ENCODE data around the gene PACS2. TPM values are rescaled to one million over a fixed set of nuclear protein-coding genes. Genes with fewer than 3 reads are reported as not detected.

Gene PACS2
- polyA plus RNA-seq, 2 donors = 17.8 to 39.2 TPM

- no peak overlapping the region for H3K4me3 ChIP-seq (ENCODE audit: low read depth in 1 of 2, low read length in 2 of 2)
- WGBS, 2 donors = 85% methylated on average over 15 of the region's 15 CpGs
- H3K9me3 ChIP-seq (ENCODE audit: control insufficient read depth in 2 of 2, insufficient read depth in 1 of 2, low read depth in 1 of 2, low read length in 1 of 2) = no peaks in the 10 kb centered on the region
- H3K36me3 ChIP-seq (ENCODE audit: control insufficient read depth in 2 of 2, insufficient read depth in 2 of 2, low read length in 1 of 2) = peaks cover 0 to 2% of the 10 kb centered on the region in 2 donors
- H3K4me1 ChIP-seq (ENCODE audit: control insufficient read depth in 2 of 2, insufficient read depth in 2 of 2, low read length in 1 of 2) = peaks cover 7 to 21% of the 10 kb centered on the region in 2 donors
- H3K27ac ChIP-seq (ENCODE audit: low read depth in 2 of 2, low read length in 1 of 2) = no peak overlapping the region
- no peaks in the 10 kb centered on the region for H3K27me3 ChIP-seq (ENCODE audit: control insufficient read depth in 1 of 2, insufficient read depth in 2 of 2, low read length in 2 of 2)
These were observed 14.3 kb downstream of the PACS2 start for GRCh38 chr14:105328678-105329390.

GRCh38 chr14:105329411-105330150 is 15.0 kb downstream of the PACS2 start:
- 90 to 94% methylated on average over 16 to 17 of the region's 17 CpGs for WGBS, 2 donors
- no peak overlapping the region for H3K27ac ChIP-seq (ENCODE audit: low read depth in 2 of 2, low read length in 1 of 2)
- no peak overlapping the region for H3K4me3 ChIP-seq (ENCODE audit: low read depth in 1 of 2, low read length in 2 of 2)
- H3K36me3 ChIP-seq (ENCODE audit: control insufficient read depth in 2 of 2, insufficient read depth in 2 of 2, low read length in 1 of 2) = peaks cover 0 to 2% of the 10 kb centered on the region in 2 donors
- H3K27me3 ChIP-seq (ENCODE audit: control insufficient read depth in 1 of 2, insufficient read depth in 2 of 2, low read length in 2 of 2) = no peaks in the 10 kb centered on the region
- H3K9me3 ChIP-seq (ENCODE audit: control insufficient read depth in 2 of 2, insufficient read depth in 1 of 2, low read depth in 1 of 2, low read length in 1 of 2) = no peaks in the 10 kb centered on the region
- peaks cover 9 to 25% of the 10 kb centered on the region in 2 donors for H3K4me1 ChIP-seq (ENCODE audit: control insufficient read depth in 2 of 2, insufficient read depth in 2 of 2, low read length in 1 of 2)

- H3K4me3 ChIP-seq (ENCODE audit: low read depth in 1 of 2, low read length in 2 of 2) = no peak overlapping the region
- no peaks in the 10 kb centered on the region for H3K27me3 ChIP-seq (ENCODE audit: control insufficient read depth in 1 of 2, insufficient read depth in 2 of 2, low read length in 2 of 2)
- peak overlapping the region in 1 of 2 donors; percentile 17 for H3K27ac ChIP-seq (ENCODE audit: low read depth in 2 of 2, low read length in 1 of 2)
- H3K9me3 ChIP-seq (ENCODE audit: control insufficient read depth in 2 of 2, insufficient read depth in 1 of 2, low read depth in 1 of 2, low read length in 1 of 2) = no peaks in the 10 kb centered on the region
- H3K36me3 ChIP-seq (ENCODE audit: control insufficient read depth in 2 of 2, insufficient read depth in 2 of 2, low read length in 1 of 2) = peaks cover 0 to 2% of the 10 kb centered on the region in 2 donors
- 51 to 58% methylated on average over 13 of the region's 13 CpGs for WGBS, 2 donors
- H3K4me1 ChIP-seq (ENCODE audit: control insufficient read depth in 2 of 2, insufficient read depth in 2 of 2, low read length in 1 of 2) = peaks cover 10 to 26% of the 10 kb centered on the region in 2 donors
These were observed 15.9 kb downstream of the PACS2 start for GRCh38 chr14:105330491-105330895.

GRCh38 chr14:105331575-105332349 is 17.2 kb downstream of the PACS2 start:
- 78 to 80% methylated on average over 8 of the region's 8 CpGs for WGBS, 2 donors

GRCh38 chr14:105332350-105332874 is 17.9 kb downstream of the PACS2 start:
- H3K27me3 ChIP-seq (ENCODE audit: control insufficient read depth in 1 of 2, insufficient read depth in 2 of 2, low read length in 2 of 2) = no peaks in the 10 kb centered on the region
- no peaks in the 10 kb centered on the region for H3K9me3 ChIP-seq (ENCODE audit: control insufficient read depth in 2 of 2, insufficient read depth in 1 of 2, low read depth in 1 of 2, low read length in 1 of 2)
- H3K27ac ChIP-seq (ENCODE audit: low read depth in 2 of 2, low read length in 1 of 2) = no peak overlapping the region
- H3K4me3 ChIP-seq (ENCODE audit: low read depth in 1 of 2, low read length in 2 of 2) = no peak overlapping the region
- peaks cover 10 to 34% of the 10 kb centered on the region in 2 donors for H3K4me1 ChIP-seq (ENCODE audit: control insufficient read depth in 2 of 2, insufficient read depth in 2 of 2, low read length in 1 of 2)
- H3K36me3 ChIP-seq (ENCODE audit: control insufficient read depth in 2 of 2, insufficient read depth in 2 of 2, low read length in 1 of 2) = peaks cover 0 to 12% of the 10 kb centered on the region in 2 donors
- 80 to 85% methylated on average over 11 of the region's 11 CpGs for WGBS, 2 donors

More at GRCh38 chr14:105331575-105332349, 17.2 kb downstream of the PACS2 start:
- Histone ChIP-seq H3K4me3 (ENCODE audit: low read depth in 1 of 2, low read length in 2 of 2) (no peak overlapping the region), H3K27ac (ENCODE audit: low read depth in 2 of 2, low read length in 1 of 2) (no peak overlapping the region), H3K36me3 (ENCODE audit: control insufficient read depth in 2 of 2, insufficient read depth in 2 of 2, low read length in 1 of 2) (peaks cover 0 to 8% of the 10 kb centered on the region in 2 donors), H3K9me3 (ENCODE audit: control insufficient read depth in 2 of 2, insufficient read depth in 1 of 2, low read depth in 1 of 2, low read length in 1 of 2) (no peaks in the 10 kb centered on the region), H3K27me3 (ENCODE audit: control insufficient read depth in 1 of 2, insufficient read depth in 2 of 2, low read length in 2 of 2) (no peaks in the 10 kb centered on the region), H3K4me1 (ENCODE audit: control insufficient read depth in 2 of 2, insufficient read depth in 2 of 2, low read length in 1 of 2) (peaks cover 10 to 30% of the 10 kb centered on the region in 2 donors)

- Histone ChIP-seq H3K27ac (ENCODE audit: low read depth in 2 of 2, low read length in 1 of 2) (no peak overlapping the region), H3K4me1 (ENCODE audit: control insufficient read depth in 2 of 2, insufficient read depth in 2 of 2, low read length in 1 of 2) (peaks cover 10 to 34% of the 10 kb centered on the region in 2 donors), H3K9me3 (ENCODE audit: control insufficient read depth in 2 of 2, insufficient read depth in 1 of 2, low read depth in 1 of 2, low read length in 1 of 2) (no peaks in the 10 kb centered on the region), H3K27me3 (ENCODE audit: control insufficient read depth in 1 of 2, insufficient read depth in 2 of 2, low read length in 2 of 2) (no peaks in the 10 kb centered on the region), H3K4me3 (ENCODE audit: low read depth in 1 of 2, low read length in 2 of 2) (no peak overlapping the region), H3K36me3 (ENCODE audit: control insufficient read depth in 2 of 2, insufficient read depth in 2 of 2, low read length in 1 of 2) (peaks cover 0 to 12% of the 10 kb centered on the region in 2 donors)
- WGBS, 2 donors = 85 to 86% methylated on average over 15 of the region's 15 CpGs
These were observed 18.5 kb downstream of the PACS2 start for GRCh38 chr14:105333020-105333490.

- H3K27me3 ChIP-seq (ENCODE audit: control insufficient read depth in 1 of 2, insufficient read depth in 2 of 2, low read length in 2 of 2) = no peaks in the 10 kb centered on the region
- H3K36me3 ChIP-seq (ENCODE audit: control insufficient read depth in 2 of 2, insufficient read depth in 2 of 2, low read length in 1 of 2) = peaks cover 0 to 12% of the 10 kb centered on the region in 2 donors
- H3K4me1 ChIP-seq (ENCODE audit: control insufficient read depth in 2 of 2, insufficient read depth in 2 of 2, low read length in 1 of 2) = peaks cover 10 to 34% of the 10 kb centered on the region in 2 donors
- no peaks in the 10 kb centered on the region for H3K9me3 ChIP-seq (ENCODE audit: control insufficient read depth in 2 of 2, insufficient read depth in 1 of 2, low read depth in 1 of 2, low read length in 1 of 2)
- no peak overlapping the region for H3K4me3 ChIP-seq (ENCODE audit: low read depth in 1 of 2, low read length in 2 of 2)
- H3K27ac ChIP-seq (ENCODE audit: low read depth in 2 of 2, low read length in 1 of 2) = no peak overlapping the region
- 77 to 82% methylated on average over 18 of the region's 18 CpGs for WGBS, 2 donors
These were observed 19.2 kb downstream of the PACS2 start for GRCh38 chr14:105333613-105334364.

GRCh38 chr14:105334383-105335230 is 20.1 kb downstream of the PACS2 start:
- no peaks in the 10 kb centered on the region for H3K27me3 ChIP-seq (ENCODE audit: control insufficient read depth in 1 of 2, insufficient read depth in 2 of 2, low read length in 2 of 2)
- no peak overlapping the region for H3K27ac ChIP-seq (ENCODE audit: low read depth in 2 of 2, low read length in 1 of 2)
- H3K36me3 ChIP-seq (ENCODE audit: control insufficient read depth in 2 of 2, insufficient read depth in 2 of 2, low read length in 1 of 2) = peaks cover 0 to 12% of the 10 kb centered on the region in 2 donors
- H3K9me3 ChIP-seq (ENCODE audit: control insufficient read depth in 2 of 2, insufficient read depth in 1 of 2, low read depth in 1 of 2, low read length in 1 of 2) = no peaks in the 10 kb centered on the region
- no peak overlapping the region for H3K4me3 ChIP-seq (ENCODE audit: low read depth in 1 of 2, low read length in 2 of 2)
- WGBS, 2 donors = 87% methylated on average over 17 of the region's 17 CpGs
- H3K4me1 ChIP-seq (ENCODE audit: control insufficient read depth in 2 of 2, insufficient read depth in 2 of 2, low read length in 1 of 2) = peaks cover 8 to 31% of the 10 kb centered on the region in 2 donors

All from esophagus (tissue), 2 donors.